H1 (cell line): ENCODE data around the gene F7.

Experiments
- BRCA1 ChIP-seq: IDR thresholded peaks from 2 replicates; pipeline ENCODE4 v1.6.1; 2012; ENCODE audit warnings: low read depth, low read length, improper control_type of control experiment
- CEBPB ChIP-seq: IDR thresholded peaks from 2 replicates; pipeline ENCODE4 v1.6.1; 2012; ENCODE audit warnings: low read depth, low read length
- EZH2 ChIP-seq: fragments of 200-600 bp; sonication (generic); IDR thresholded peaks from 2 replicates; pipeline ENCODE4 v1.7.1; 2012; ENCODE audit warnings: low read depth, mild to moderate bottlenecking, moderate library complexity, low read length, inconsistent platforms; ENCODE audit not compliant: severe bottlenecking
- MAX ChIP-seq: IDR thresholded peaks from 2 replicates; pipeline ENCODE4 v1.6.1; 2012; ENCODE audit warnings: inconsistent platforms
- SIN3A ChIP-seq, 2 experiments: IDR thresholded peaks in 1 of 2; conservative IDR thresholded peaks in 1 of 2; 2 replicates each; pipeline ENCODE4 v1.6.1; 2011 to 2012; ENCODE audit warnings: low read length in 2 of 2, improper control_type of control experiment in 1 of 2, low read depth in 1 of 2, mild to moderate bottlenecking in 1 of 2
- TF ChIP-seq, protein P1 (sequence below): IDR thresholded peaks from 2 replicates; pipeline ENCODE4 v1.6.1; 2012; ENCODE audit warnings: inconsistent platforms
- TF ChIP-seq, protein P2 (sequence below), 3 experiments: IDR thresholded peaks; 1 replicate in 2 of 3; 2 replicates in 1 of 3; pipeline versions ENCODE4 v1.5.1 to v1.6.1; 2011; ENCODE audit warnings: low read length in 3 of 3, mild to moderate bottlenecking in 3 of 3, inconsistent platforms in 2 of 3, low read depth in 1 of 3, moderate library complexity in 1 of 3; ENCODE audit not compliant: insufficient read depth in 1 of 3; ENCODE audit errors: control extremely low read depth in 1 of 3

DNA sequence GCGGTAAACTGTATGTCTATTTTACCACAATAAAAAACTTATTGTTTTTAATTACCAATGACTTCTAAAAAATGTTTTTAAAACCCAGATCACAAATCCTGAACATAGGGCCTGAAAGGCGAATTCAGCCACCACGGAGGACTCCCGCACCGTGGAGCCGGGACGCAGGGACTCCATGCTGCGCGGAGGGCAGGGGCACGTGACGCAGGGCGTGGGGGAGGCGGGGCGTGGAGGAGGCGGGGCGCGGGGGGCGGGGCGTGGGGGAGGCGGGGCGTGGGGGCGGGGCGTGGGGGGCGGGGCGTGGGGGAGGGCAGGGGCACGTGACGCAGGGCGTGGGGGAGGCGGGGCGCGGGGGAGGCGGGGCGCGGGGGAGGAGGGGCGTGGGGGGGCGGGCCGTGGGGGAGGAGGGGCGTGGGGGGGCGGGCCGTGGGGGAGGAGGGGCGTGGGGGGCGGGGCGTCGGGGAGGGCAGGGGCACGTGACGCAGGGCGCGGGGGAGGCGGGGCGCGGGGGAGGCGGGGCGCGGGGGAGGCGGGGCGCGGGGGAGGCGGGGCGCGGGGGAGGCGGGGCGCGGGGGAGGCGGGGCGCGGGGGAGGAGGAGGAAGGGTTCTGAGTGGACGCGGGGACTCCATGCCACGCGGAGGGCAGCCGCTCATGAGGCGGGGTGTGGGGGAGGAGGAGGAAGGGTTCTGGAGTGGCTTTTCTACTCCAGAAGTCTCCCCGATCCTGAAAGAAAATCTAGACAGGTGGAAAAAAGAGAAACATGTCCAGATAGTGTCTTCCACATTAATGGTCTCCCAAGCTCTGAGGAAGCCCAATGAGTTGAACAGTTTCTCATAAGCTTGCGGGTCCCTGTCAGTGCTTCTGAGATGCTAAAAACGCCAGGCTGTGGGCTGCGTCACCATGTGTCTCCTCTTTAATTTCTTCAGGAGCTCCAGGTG lies 48.5 kb downstream of the F7 start:
- TF ChIP-seq, protein P1, sequence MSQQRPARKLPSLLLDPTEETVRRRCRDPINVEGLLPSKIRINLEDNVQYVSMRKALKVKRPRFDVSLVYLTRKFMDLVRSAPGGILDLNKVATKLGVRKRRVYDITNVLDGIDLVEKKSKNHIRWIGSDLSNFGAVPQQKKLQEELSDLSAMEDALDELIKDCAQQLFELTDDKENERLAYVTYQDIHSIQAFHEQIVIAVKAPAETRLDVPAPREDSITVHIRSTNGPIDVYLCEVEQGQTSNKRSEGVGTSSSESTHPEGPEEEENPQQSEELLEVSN = no peak
- TF ChIP-seq, protein P2, sequence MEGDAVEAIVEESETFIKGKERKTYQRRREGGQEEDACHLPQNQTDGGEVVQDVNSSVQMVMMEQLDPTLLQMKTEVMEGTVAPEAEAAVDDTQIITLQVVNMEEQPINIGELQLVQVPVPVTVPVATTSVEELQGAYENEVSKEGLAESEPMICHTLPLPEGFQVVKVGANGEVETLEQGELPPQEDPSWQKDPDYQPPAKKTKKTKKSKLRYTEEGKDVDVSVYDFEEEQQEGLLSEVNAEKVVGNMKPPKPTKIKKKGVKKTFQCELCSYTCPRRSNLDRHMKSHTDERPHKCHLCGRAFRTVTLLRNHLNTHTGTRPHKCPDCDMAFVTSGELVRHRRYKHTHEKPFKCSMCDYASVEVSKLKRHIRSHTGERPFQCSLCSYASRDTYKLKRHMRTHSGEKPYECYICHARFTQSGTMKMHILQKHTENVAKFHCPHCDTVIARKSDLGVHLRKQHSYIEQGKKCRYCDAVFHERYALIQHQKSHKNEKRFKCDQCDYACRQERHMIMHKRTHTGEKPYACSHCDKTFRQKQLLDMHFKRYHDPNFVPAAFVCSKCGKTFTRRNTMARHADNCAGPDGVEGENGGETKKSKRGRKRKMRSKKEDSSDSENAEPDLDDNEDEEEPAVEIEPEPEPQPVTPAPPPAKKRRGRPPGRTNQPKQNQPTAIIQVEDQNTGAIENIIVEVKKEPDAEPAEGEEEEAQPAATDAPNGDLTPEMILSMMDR (IDR thresholded peaks at IDR 0.05; ENCODE audit: control extremely low read depth in 1 of 3, insufficient read depth in 1 of 3, low read depth in 1 of 3, low read length in 3 of 3) = no peak
- TF ChIP-seq BRCA1 (no peak), SIN3A (conservative IDR thresholded peaks at IDR 0.05 in 1 of 2, IDR thresholded peaks at IDR 0.05 in 1 of 2; ENCODE audit: low read depth in 1 of 2, low read length in 2 of 2) (no peak), CEBPB (no peak), EZH2 (no peak), MAX (peak; percentile 20; the same call in 1 of the 2 replicates)
